H9 (cell line): ENCODE results near the gene SFXN5. TPM values are rescaled to one million over a fixed set of nuclear protein-coding genes. Genes with fewer than 3 reads are reported as not detected.
A peak's percentile ranks its signal among the peaks of the same experiment; 100 is the strongest.

ENCODE experiments used
- DNase-seq: peaks from one replicate; pipeline ENCODE4 v3.0.0-alpha.2; 2017
- H2AFZ ChIP-seq: one replicate; pipeline ENCODE4 v1.6.1; 2013; ENCODE audit warnings: mild to moderate bottlenecking, low read length, control low read depth, moderate library complexity
- H2AK5ac ChIP-seq: 2 replicates; pipeline ENCODE4 v1.6.1; 2013; ENCODE audit warnings: low read length, control low read depth, mixed read lengths; ENCODE audit not compliant: insufficient read length
- H2BK120ac ChIP-seq: one replicate; pipeline ENCODE4 v1.6.1; 2013; ENCODE audit warnings: low read depth, mild to moderate bottlenecking, low read length, control low read depth, inconsistent platforms; ENCODE audit not compliant: poor library complexity, severe bottlenecking
- H2BK12ac ChIP-seq: 2 replicates; pipeline ENCODE4 v1.6.1; 2013; ENCODE audit warnings: low read length, control low read depth, mixed read lengths, low read depth; ENCODE audit not compliant: insufficient read length
- H2BK15ac ChIP-seq: 2 replicates; pipeline ENCODE4 v1.6.1; 2013; ENCODE audit warnings: low read depth, low read length, control low read depth
- H2BK20ac ChIP-seq: one replicate; pipeline ENCODE4 v1.6.1; 2013; ENCODE audit warnings: low read depth, mild to moderate bottlenecking, low read length, control low read depth, inconsistent platforms; ENCODE audit not compliant: poor library complexity, severe bottlenecking
- H2BK5ac ChIP-seq: 2 replicates; pipeline ENCODE4 v1.6.1; 2013; ENCODE audit warnings: low read length, control low read depth, mixed read lengths; ENCODE audit not compliant: insufficient read length
- H3K14ac ChIP-seq: 2 replicates; pipeline ENCODE4 v1.6.1; 2013; ENCODE audit warnings: low read length, control low read depth; ENCODE audit not compliant: insufficient read depth
- H3K18ac ChIP-seq: 2 replicates; pipeline ENCODE4 v1.6.1; 2013; ENCODE audit warnings: low read depth, mild to moderate bottlenecking, mixed read lengths, low read length, control low read depth; ENCODE audit not compliant: insufficient read length
- H3K23ac ChIP-seq: 2 replicates; pipeline ENCODE4 v1.6.1; 2013; ENCODE audit warnings: low read length, control low read depth, mixed read lengths, low read depth; ENCODE audit not compliant: insufficient read length
- H3K23me2 ChIP-seq: 2 replicates; pipeline ENCODE4 v1.6.1; 2013; ENCODE audit warnings: low read depth, mild to moderate bottlenecking, mixed read lengths, low read length, control low read depth; ENCODE audit not compliant: insufficient read length, poor library complexity, severe bottlenecking
- H3K27ac ChIP-seq: 2 replicates; pipeline ENCODE4 v1.5.1; 2013; ENCODE audit warnings: low read length, control low read depth, mixed read lengths, low read depth; ENCODE audit not compliant: insufficient read length
- H3K27me3 ChIP-seq: 2 replicates; pipeline ENCODE4 v1.6.1; 2013; ENCODE audit warnings: low read length, control low read depth, inconsistent platforms; ENCODE audit not compliant: insufficient read depth
- H3K4ac ChIP-seq: 2 replicates; pipeline ENCODE4 v1.6.1; 2013; ENCODE audit warnings: low read depth, mild to moderate bottlenecking, control low read depth, inconsistent platforms, low read length, moderate library complexity
- H3K4me1 ChIP-seq: 2 replicates; pipeline ENCODE4 v1.6.1; 2013; ENCODE audit warnings: low read length, control low read depth, inconsistent platforms; ENCODE audit not compliant: insufficient read depth
- H3K4me2 ChIP-seq: 2 replicates; pipeline ENCODE4 v1.6.1; 2013; ENCODE audit warnings: low read length, control low read depth, mixed read lengths; ENCODE audit not compliant: insufficient read length, insufficient read depth
- H3K56ac ChIP-seq: 2 replicates; pipeline ENCODE4 v1.6.1; 2013; ENCODE audit warnings: low read depth, mild to moderate bottlenecking, mixed read lengths, low read length, control low read depth; ENCODE audit not compliant: insufficient read length
- H3K79me1 ChIP-seq: 2 replicates; pipeline ENCODE4 v1.6.1; 2013; ENCODE audit warnings: low read depth, mild to moderate bottlenecking, moderate library complexity, low read length, control low read depth, inconsistent platforms; ENCODE audit not compliant: insufficient read depth, poor library complexity, severe bottlenecking
- H3K79me2 ChIP-seq: 2 replicates; pipeline ENCODE4 v1.6.1; 2013; ENCODE audit warnings: low read length, control low read depth, inconsistent platforms; ENCODE audit not compliant: insufficient read depth
- H3K9ac ChIP-seq: 2 replicates; pipeline ENCODE4 v1.6.1; 2013; ENCODE audit warnings: low read length, control low read depth, mixed read lengths; ENCODE audit not compliant: insufficient read length; ENCODE audit errors: extremely low read depth
- H3K9me3 ChIP-seq: one replicate; pipeline ENCODE4 v1.6.1; 2013; ENCODE audit warnings: low read depth, low read length, inconsistent platforms; ENCODE audit not compliant: control insufficient read depth
- H3T11ph ChIP-seq: one replicate; pipeline ENCODE4 v1.6.1; 2013; ENCODE audit warnings: mild to moderate bottlenecking, low read length, control low read depth, inconsistent platforms
- H4K20me1 ChIP-seq: one replicate; pipeline ENCODE4 v1.6.1; 2013; ENCODE audit not compliant: control insufficient read depth, insufficient read length, insufficient read depth
- H4K5ac ChIP-seq: 2 replicates; pipeline ENCODE4 v1.6.1; 2013; ENCODE audit warnings: low read depth, mild to moderate bottlenecking, mixed read lengths, low read length, control low read depth; ENCODE audit not compliant: insufficient read length
- H4K8ac ChIP-seq: replicated peaks from 2 replicates; pipeline ENCODE4 v1.6.1; 2013; ENCODE audit warnings: low read length, control low read depth, mixed read lengths, low read depth; ENCODE audit not compliant: insufficient read length
- H4K91ac ChIP-seq: 2 replicates; pipeline ENCODE4 v1.6.1; 2013; ENCODE audit warnings: low read depth, mild to moderate bottlenecking, moderate library complexity, mixed read lengths, low read length, control low read depth; ENCODE audit not compliant: insufficient read length
- H3K27ac Mint-ChIP-seq, 3 experiments: 2 replicates in 2 of 3; 3 replicates in 1 of 3; pipeline ENCODE4 v1.8.0; 2020 to 2021; ENCODE audit warnings: mixed read lengths in 3 of 3, mild to moderate bottlenecking in 1 of 3, moderate library complexity in 1 of 3
- H3K27me3 Mint-ChIP-seq: 2 replicates; pipeline ENCODE4 v1.8.0; 2021; ENCODE audit warnings: low read depth, mild to moderate bottlenecking, moderate library complexity, mixed read lengths
- H3K36me3 Mint-ChIP-seq, 3 experiments: 2 replicates in 2 of 3; 3 replicates in 1 of 3; pipeline ENCODE4 v1.8.0; 2020 to 2021; ENCODE audit warnings: low read depth in 3 of 3, mixed read lengths in 3 of 3; ENCODE audit not compliant: insufficient read depth in 1 of 3
- H3K4me1 Mint-ChIP-seq, 2 experiments: 2 replicates each; pipeline ENCODE4 v1.8.0; 2020; ENCODE audit warnings: mixed read lengths in 2 of 2
- H3K4me3 Mint-ChIP-seq, 2 experiments: 2 replicates in 1 of 2; 3 replicates in 1 of 2; pipeline ENCODE4 v1.8.0; 2020 to 2021; ENCODE audit warnings: mild to moderate bottlenecking in 2 of 2, mixed read lengths in 2 of 2, moderate library complexity in 1 of 2
- H3K9me3 Mint-ChIP-seq, 2 experiments: 2 replicates in 1 of 2; 3 replicates in 1 of 2; pipeline ENCODE4 v1.8.0; 2020; ENCODE audit warnings: mild to moderate bottlenecking in 2 of 2, mixed read lengths in 2 of 2, moderate library complexity in 1 of 2
- CTCF ChIP-seq: fragments of 200-600 bp; sonication (generic); conservative IDR thresholded peaks from 3 replicates; pipeline ENCODE4 v1.8.0; 2021; ENCODE audit warnings: antibody characterized with exemption, mild to moderate bottlenecking
- WGBS: extraction: QIAGEN DNeasy Blood & Tissue Kit; methylation state at CpG from one replicate; pipeline ENCODE4 v1.1.7; 2013; ENCODE audit warnings: missing lambda C conversion rate, low lambda C conversion rate, mixed read lengths; ENCODE audit not compliant: insufficient read length; ENCODE audit errors: extremely low coverage; 5-methylcytosine and 5-hydroxymethylcytosine counted together
- total RNA-seq: library from RNA; stranded (reverse); gene quantifications from 2 replicates; pipeline ENCODE4 v1.2.1, GENCODE V29; 2021

SFXN5 gene
- total RNA-seq, 1 experiment from 2014 or later: 30.9 TPM

GRCh38 chr2:73000808-73001570 is 70.5 kb downstream of the SFXN5 start:
- Histone ChIP-seq H3K79me2 (no peaks in the 10 kb centered on the region), H3K79me1 (no peaks in the 10 kb centered on the region), H2BK15ac (no peak overlapping the region), H3T11ph (no peak overlapping the region), H3K9me3 (no peaks in the 10 kb centered on the region), H3K4me1 (no peaks in the 10 kb centered on the region), H3K27me3 (no peaks in the 10 kb centered on the region), H3K14ac (no peak overlapping the region), H2BK5ac (no peak overlapping the region), H4K20me1 (no peaks in the 10 kb centered on the region), H2BK20ac (no peak overlapping the region), H3K9ac (no peak overlapping the region), H3K23ac (no peak overlapping the region), H3K27ac (no peak overlapping the region), H4K5ac (no peak overlapping the region), H4K91ac (no peak overlapping the region), H2AK5ac (no peak overlapping the region), H3K56ac (no peak overlapping the region), H2BK120ac (no peak overlapping the region), H3K23me2 (no peaks in the 10 kb centered on the region), H3K18ac (no peak overlapping the region), H2BK12ac (no peak overlapping the region), H3K4ac (no peak overlapping the region), H3K4me2 (no peak overlapping the region), H2AFZ (no peak overlapping the region), H4K8ac (no peak overlapping the region)
- Mint-ChIP-seq H3K9me3 (no peaks in the 10 kb centered on the region), H3K27me3 (no peaks in the 10 kb centered on the region), H3K36me3 (peaks cover 0 to 3% (median 2%) of the 10 kb centered on the region in 3 experiments; a peak in 2 of 7 replicates), H3K4me1 (peaks cover 0 to 3% of the 10 kb centered on the region in 2 experiments; a peak in 1 of 4 replicates), H3K4me3 (no peak overlapping the region), H3K27ac (peak overlapping the region in 2 of 3 experiments; percentile 28 to 71; a peak in 2 of 7 replicates)
- WGBS: no CpG with 5 or more reads among the region's 6 CpGs
- DNase-seq: peak; percentile 15
- TF ChIP-seq CTCF: no peak
